ENCODE data around the gene LRRC47.
"Not testable (repeated sequence)": the region's sequence is repeated elsewhere in the genome, so short reads cannot be mapped to it uniquely, and the experiment has no call there.

The LRRC47 gene

GRCh38 chr1:3814771-3815561 lies 18.7 kb upstream of the LRRC47 start:
- DNase-seq: no peak

- DNase-seq: no peak
Measured at GRCh38 chr1:3814065-3814464, 17.8 kb upstream of the LRRC47 start.

- no peak for DNase-seq
Measured at GRCh38 chr1:3811595-3811911, 15.3 kb upstream of the LRRC47 start.

- peak; percentile 18 for DNase-seq
Measured at GRCh38 chr1:3810149-3810761, 14.0 kb upstream of the LRRC47 start.

- DNase-seq: no peak
Measured at GRCh38 chr1:3809680-3810079, 13.4 kb upstream of the LRRC47 start.

- DNase-seq: no peak
Measured at GRCh38 chr1:3807769-3808168, 11.5 kb upstream of the LRRC47 start.

GRCh38 chr1:3805038-3805437 lies 8.7 kb upstream of the LRRC47 start:
- DNase-seq: no peak

GRCh38 chr1:3804627-3804944 lies 8.3 kb upstream of the LRRC47 start:
- not testable (repeated sequence) for DNase-seq

GRCh38 chr1:3803905-3804626 lies 7.8 kb upstream of the LRRC47 start:
- DNase-seq: no peak

- not testable (repeated sequence) for DNase-seq
Measured at GRCh38 chr1:3800795-3801194, 4.5 kb upstream of the LRRC47 start.

GRCh38 chr1:3799976-3800685 lies 3.8 kb upstream of the LRRC47 start:
- DNase-seq: no peak

GRCh38 chr1:3795453-3796214 lies 664 bp downstream of the LRRC47 start:
- DNase-seq: no peak

GRCh38 chr1:3790952-3791351 lies 5.3 kb downstream of the LRRC47 start:
- no peak for DNase-seq

GRCh38 chr1:3790500-3790923 lies 5.8 kb downstream of the LRRC47 start:
- no peak for DNase-seq

GRCh38 chr1:3789421-3790300 lies 6.6 kb downstream of the LRRC47 start:
- no peak for DNase-seq

GRCh38 chr1:3788756-3789420 lies 7.4 kb downstream of the LRRC47 start:
- DNase-seq: no peak

- DNase-seq: no peak
Measured at GRCh38 chr1:3787745-3788605, 8.3 kb downstream of the LRRC47 start.

GRCh38 chr1:3787349-3787715 lies 9.0 kb downstream of the LRRC47 start:
- no peak for DNase-seq

- no peak for DNase-seq
Measured at GRCh38 chr1:3786468-3787348, 9.6 kb downstream of the LRRC47 start.
